ENCODE results near the gene BCHE. TPM values are rescaled to one million over a fixed set of nuclear protein-coding genes. Genes with fewer than 3 reads are reported as not detected.

Gene BCHE
- polyA plus RNA-seq, 2 of the 4 experiments (the other 2 are of a cell fraction) = 2.8 to 5.5 TPM

- Histone ChIP-seq H3K9me3 (no peaks in the 10 kb centered on the region), H3K4me1 (no peaks in the 10 kb centered on the region), H3K27ac (no peak overlapping the region), H3K4me3 (no peak overlapping the region), H3K4me2 (no peak overlapping the region)
- ChIA-PET CTCF (no interaction called here), POLR2A (no interaction called here)
- 70% methylated on average over 2 of the region's 2 CpGs for WGBS (ENCODE audit: missing lambda C conversion rate)
- no peak for ATAC-seq
- no peak for TF ChIP-seq TP53 (CRISPR knock-in tag; IDR thresholded peaks at IDR 0.05)
- no peak for TF ChIP-seq HES2 (IDR thresholded peaks at IDR 0.05)
- TF ChIP-seq USF2 (IDR thresholded peaks at IDR 0.05) = no peak
- no peak for TF ChIP-seq MAFK (IDR thresholded peaks at IDR 0.05; ENCODE audit: partially characterized antibody)
- TF ChIP-seq, protein P1, sequence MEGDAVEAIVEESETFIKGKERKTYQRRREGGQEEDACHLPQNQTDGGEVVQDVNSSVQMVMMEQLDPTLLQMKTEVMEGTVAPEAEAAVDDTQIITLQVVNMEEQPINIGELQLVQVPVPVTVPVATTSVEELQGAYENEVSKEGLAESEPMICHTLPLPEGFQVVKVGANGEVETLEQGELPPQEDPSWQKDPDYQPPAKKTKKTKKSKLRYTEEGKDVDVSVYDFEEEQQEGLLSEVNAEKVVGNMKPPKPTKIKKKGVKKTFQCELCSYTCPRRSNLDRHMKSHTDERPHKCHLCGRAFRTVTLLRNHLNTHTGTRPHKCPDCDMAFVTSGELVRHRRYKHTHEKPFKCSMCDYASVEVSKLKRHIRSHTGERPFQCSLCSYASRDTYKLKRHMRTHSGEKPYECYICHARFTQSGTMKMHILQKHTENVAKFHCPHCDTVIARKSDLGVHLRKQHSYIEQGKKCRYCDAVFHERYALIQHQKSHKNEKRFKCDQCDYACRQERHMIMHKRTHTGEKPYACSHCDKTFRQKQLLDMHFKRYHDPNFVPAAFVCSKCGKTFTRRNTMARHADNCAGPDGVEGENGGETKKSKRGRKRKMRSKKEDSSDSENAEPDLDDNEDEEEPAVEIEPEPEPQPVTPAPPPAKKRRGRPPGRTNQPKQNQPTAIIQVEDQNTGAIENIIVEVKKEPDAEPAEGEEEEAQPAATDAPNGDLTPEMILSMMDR (IDR thresholded peaks at IDR 0.05) = no peak
- TF ChIP-seq KDM5A (IDR thresholded peaks at IDR 0.05) = no peak
- TF ChIP-seq BCL3 (IDR thresholded peaks at IDR 0.05) = no peak
- TF ChIP-seq ZC3H11A (IDR thresholded peaks at IDR 0.05) = no peak
- no peak for TF ChIP-seq EHMT2 (IDR thresholded peaks at IDR 0.05; ENCODE audit: low read depth)
- TF ChIP-seq GATA3 (IDR thresholded peaks at IDR 0.05; ENCODE audit: borderline replicate concordance) = no peak
- TF ChIP-seq CHD2 (IDR thresholded peaks at IDR 0.05; ENCODE audit: low read length, partially characterized antibody) = no peak
- FAIRE-seq = no peak
- no peak for DNase-seq (ENCODE audit: low read depth in 1 of 2, low spot score in 1 of 2)
These were observed 88.0 kb downstream of the BCHE start for GRCh38 chr3:165749241-165749640.

GRCh38 chr3:165748094-165748493 lies 89.1 kb downstream of the BCHE start:
- H3K9me3 ChIP-seq = no peaks in the 10 kb centered on the region
- no peak for TF ChIP-seq PHF8 (IDR thresholded peaks at IDR 0.05; ENCODE audit: borderline replicate concordance, low read depth)
- TF ChIP-seq CHD4 (IDR thresholded peaks at IDR 0.05; ENCODE audit: borderline replicate concordance) = no peak
- TF ChIP-seq KDM5A (IDR thresholded peaks at IDR 0.05) = no peak
- no peak for TF ChIP-seq EHMT2 (IDR thresholded peaks at IDR 0.05; ENCODE audit: low read depth)
- TF ChIP-seq E2F6 (IDR thresholded peaks at IDR 0.05; ENCODE audit: borderline replicate concordance, low read depth) = no peak
- no peak for TF ChIP-seq USF2 (IDR thresholded peaks at IDR 0.05)
- TF ChIP-seq MYC (IDR thresholded peaks at IDR 0.05; ENCODE audit: borderline replicate concordance, low read length) = no peak
- TF ChIP-seq RARB (CRISPR knock-in tag; IDR thresholded peaks at IDR 0.05) = no peak
- no peak for TF ChIP-seq NPAS2 (CRISPR knock-in tag; IDR thresholded peaks at IDR 0.05; ENCODE audit: borderline replicate concordance)
- TF ChIP-seq EHF (CRISPR knock-in tag; IDR thresholded peaks at IDR 0.05) = no peak
- TF ChIP-seq ATOH8 (CRISPR knock-in tag; IDR thresholded peaks at IDR 0.05; ENCODE audit: low read depth) = no peak
- no peak for TF ChIP-seq TP53 (CRISPR knock-in tag; IDR thresholded peaks at IDR 0.05)
- TF ChIP-seq ZFP36 (IDR thresholded peaks at IDR 0.05; ENCODE audit: borderline replicate concordance, partially characterized antibody) = no peak
- TF ChIP-seq ZSCAN20 (CRISPR knock-in tag; IDR thresholded peaks at IDR 0.05) = no peak
- TF ChIP-seq CHD2 (IDR thresholded peaks at IDR 0.05; ENCODE audit: low read length, partially characterized antibody) = no peak
- no peak for TF ChIP-seq GATA3 (IDR thresholded peaks at IDR 0.05; ENCODE audit: borderline replicate concordance)
- TF ChIP-seq HOXA7 (CRISPR knock-in tag; IDR thresholded peaks at IDR 0.05) = no peak
- no peak for TF ChIP-seq BCL3 (IDR thresholded peaks at IDR 0.05)
- TF ChIP-seq FOXS1 (CRISPR knock-in tag; IDR thresholded peaks at IDR 0.05) = no peak
- TF ChIP-seq EP300 (IDR thresholded peaks at IDR 0.05) = no peak
- no peaks in the 10 kb centered on the region for H3K4me1 ChIP-seq
- ATAC-seq (no peak), DNase-seq (ENCODE audit: low read depth in 1 of 2, low spot score in 1 of 2) (no peak), FAIRE-seq (no peak)
- H3K4me2 ChIP-seq = no peak overlapping the region
- H3K4me3 ChIP-seq = no peak overlapping the region
- 85% methylated on average over 2 of the region's 2 CpGs for WGBS (ENCODE audit: missing lambda C conversion rate)
- ChIA-PET CTCF (no interaction called here), POLR2A (no interaction called here)
- no peak overlapping the region for H3K27ac ChIP-seq
